Hematopoietic multipotent progenitor cell treated with erythropoietin and hydrocortisone succinate and interleukin-3 and kit ligand, for 8 days (in vitro differentiated cells): Measurements from ENCODE around the gene ACADSB.

Experiments used
- DNase-seq: peaks from one replicate; pipeline ENCODE4 v3.0.0-alpha.2; 2015

The ACADSB gene

GRCh38 chr10:123007558-123008354, 1.1 kb upstream of the ACADSB start:
- peak; percentile 81 for DNase-seq

DNA sequence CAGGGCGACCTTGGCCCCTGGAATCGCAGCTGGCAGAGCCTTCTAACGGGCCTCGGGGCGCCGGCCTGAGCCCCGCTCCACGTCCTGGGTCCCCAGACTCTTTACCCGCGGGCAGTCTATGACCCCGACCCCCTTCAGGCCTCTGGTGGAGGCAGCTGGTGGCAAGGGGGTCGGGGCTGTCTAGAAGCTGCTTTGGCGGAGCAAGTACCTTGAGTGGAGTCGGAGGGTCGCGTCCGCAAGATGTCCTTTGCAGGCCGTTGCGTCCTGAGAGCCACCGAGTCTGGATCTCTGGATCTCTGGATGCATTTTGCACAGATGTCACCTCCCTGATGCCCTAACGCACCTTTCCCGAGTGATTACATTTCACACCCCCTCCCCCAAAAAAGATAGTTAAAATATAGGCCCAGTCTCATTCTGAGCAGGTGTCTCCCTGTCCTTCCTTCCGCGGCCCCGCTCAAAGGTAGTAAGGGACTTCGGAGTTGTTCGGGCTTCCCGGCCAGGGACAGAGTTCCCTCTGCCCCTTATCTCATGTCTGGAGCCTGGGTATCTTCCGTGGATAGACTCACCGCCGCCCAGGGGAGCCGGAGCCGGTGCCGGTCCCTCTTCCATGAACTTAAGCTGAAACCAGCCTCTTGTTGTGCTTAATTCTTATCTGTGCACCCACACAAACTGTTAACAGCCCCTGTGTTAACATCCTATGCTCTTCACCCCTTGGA, 457 bp downstream of the ACADSB start:
- peak; percentile 57 for DNase-seq

- DNase-seq: no peak
These were observed 3.2 kb downstream of the ACADSB start for GRCh38 chr10:123011987-123012386.

DNA sequence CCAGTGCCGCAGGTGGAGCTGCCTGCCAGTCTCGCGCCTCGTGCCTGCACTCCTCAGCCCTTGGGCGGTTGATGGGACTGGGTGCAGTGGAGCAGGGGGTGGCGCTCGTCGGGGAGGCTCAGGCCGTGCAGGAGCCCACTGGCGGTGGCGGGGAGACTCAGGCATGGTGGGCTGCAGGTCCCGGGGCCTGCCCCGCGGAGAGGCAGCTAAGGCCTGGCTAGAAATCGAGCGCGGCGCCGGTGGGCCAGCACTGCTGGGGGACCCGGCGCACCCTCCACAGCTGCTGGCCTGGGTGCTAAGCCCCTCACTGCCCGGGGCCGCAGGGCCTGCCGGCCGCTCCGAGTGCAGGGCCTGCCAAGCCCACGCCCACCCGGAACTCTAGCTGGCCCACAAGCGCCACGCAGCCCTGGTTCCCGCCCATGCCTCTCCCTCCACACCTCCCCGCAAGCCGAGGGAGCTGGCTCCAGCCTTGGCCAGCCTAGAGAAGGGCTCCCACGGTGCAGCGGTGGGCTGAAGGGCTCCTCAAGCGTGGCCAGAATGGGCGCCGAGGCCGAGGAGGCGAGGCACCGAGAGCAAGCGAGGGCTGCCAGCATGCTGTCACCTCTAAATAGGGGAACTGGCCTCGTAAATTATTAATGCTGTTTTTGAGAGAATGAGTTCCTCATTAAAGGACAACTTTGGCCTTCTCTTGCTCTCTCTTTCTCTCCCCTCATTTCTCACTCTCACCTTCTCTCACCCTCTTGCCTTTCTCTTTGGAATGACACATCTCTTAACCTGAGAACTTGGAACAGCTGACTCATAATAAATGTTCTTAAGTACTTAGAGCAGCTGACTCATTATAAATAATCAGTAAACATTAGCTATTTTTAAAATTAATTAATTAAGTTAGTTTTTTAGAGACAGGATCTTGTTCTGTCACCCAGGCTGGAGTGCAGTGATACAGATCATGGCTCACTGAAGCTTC, 4.9 kb downstream of the ACADSB start:
- DNase-seq: no peak

DNA sequence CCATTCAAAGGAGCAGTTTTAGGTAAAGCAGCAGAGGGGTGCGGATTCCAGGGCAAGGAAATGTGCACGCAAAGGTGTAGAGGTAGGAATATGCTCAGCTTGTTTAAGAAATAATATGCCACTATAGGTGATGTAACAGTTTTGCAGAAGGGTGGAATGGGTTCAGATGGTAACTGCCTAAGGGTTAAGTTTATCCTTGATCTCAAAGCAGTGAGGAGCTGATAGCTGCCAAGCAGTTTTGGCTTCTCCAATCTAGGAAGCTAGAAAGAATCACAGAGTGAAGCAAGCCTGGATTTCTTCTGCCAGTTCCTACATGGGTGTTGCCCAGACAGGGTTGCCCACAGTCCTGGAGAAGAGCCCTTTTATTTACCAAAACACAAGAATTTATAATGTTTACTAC, 6.0 kb downstream of the ACADSB start:
- DNase-seq: no peak

DNA sequence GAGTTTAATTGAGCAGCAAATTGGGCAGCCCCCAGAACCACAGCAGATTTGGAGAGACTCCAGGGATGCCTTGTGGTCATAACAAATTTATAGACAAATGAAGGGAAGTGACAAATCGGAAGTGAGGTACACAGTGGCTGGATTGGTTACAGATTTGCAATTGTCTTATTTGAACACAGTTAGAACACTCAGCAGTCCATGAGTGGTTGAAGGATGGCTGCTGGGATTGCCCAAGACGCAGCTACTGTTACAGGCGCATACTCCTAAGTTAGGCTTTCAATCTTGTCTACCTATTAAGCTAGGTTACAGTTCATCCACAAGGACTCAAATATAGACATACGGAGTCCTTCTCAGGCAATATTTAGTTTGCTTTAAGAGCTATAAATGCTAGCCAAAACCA, 7.4 kb downstream of the ACADSB start:
- no peak for DNase-seq

GRCh38 chr10:123017421-123018165, 8.8 kb downstream of the ACADSB start:
- DNase-seq: no peak

DNA sequence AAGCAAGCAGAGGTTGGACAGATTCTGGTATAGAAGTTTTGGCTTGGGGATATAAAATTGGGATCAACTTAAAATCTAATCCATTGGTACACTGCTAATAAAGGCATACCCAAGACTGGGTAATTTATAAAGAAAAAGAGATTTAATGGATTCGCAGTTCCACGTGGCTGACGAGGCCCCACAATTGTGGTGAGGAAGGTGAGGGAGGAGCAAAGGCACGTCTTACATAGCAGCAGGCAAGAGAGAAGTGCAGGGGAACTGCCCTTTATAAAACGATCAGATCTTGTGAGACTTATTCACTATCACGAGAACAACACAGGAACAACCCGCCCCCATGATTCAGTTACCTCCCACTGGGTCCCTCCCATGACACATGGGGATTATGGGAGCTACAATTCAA, 9.7 kb downstream of the ACADSB start:
- DNase-seq: no peak

GRCh38 chr10:123019264-123019663, 10.5 kb downstream of the ACADSB start:
- no peak for DNase-seq

GRCh38 chr10:123019941-123020703, 11.3 kb downstream of the ACADSB start:
- DNase-seq: no peak

DNA sequence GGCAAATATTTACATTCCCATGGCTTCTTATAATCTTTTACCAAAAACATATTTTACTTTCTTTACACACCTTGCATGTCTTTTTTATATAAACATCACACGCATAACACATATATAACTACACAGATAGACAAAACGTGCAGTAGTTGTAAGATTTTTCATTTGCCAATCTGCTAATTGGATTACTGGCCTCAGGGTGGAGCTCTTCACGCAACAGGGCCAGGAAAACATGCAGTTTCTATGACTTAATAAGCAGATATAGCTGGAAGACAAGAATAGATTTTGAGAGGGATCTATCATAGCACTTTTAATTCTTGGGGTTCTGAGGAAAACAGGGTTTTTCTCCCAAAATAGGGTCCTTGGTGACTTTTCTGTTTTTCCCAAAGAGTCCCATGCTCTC, 12.7 kb downstream of the ACADSB start:
- DNase-seq: peak; percentile 32

- DNase-seq: no peak
These were observed 15.7 kb downstream of the ACADSB start for GRCh38 chr10:123024540-123024939.

DNA sequence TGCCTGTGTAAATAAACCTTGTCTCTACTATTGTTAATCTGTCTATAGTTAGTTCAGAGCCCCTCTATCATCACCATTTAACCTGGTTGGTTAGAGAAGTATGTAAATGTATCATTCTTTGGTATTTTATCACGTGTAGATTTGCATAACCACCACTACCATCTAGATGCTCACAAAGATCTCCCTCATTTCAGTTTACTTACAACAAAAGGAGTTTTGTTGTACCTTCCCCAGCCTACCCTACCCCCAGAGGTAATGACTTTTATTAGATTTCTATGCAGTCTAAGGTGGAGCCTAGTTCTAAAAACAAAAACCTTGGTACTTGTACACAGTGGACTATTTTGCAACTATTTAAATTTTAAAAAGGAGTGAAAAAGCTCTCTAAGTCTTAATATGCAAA, 17.5 kb downstream of the ACADSB start:
- no peak for DNase-seq

GRCh38 chr10:123027861-123028260, 19.1 kb downstream of the ACADSB start:
- no peak for DNase-seq

- no peak for DNase-seq
These were observed 22.3 kb downstream of the ACADSB start for GRCh38 chr10:123031124-123031523.

DNA sequence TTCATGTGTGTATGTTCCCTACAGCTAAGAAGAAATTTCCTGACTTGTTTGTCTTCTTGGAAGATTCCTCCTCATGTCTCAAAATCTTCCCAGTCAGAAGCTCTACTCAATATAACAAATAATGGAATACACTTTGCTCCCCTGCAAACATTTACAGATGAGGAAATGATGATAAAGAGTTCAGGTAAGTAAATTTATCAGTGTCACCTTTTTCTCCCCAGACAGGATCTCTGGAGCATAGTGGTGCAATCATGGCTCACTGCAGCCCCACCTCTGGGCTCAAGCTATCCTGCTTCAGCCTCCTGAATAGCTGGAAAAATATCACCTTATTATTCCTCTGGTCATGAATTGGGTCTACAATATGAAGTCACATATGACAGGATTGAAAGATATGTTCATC, 25.5 kb downstream of the ACADSB start:
- no peak for DNase-seq

DNA sequence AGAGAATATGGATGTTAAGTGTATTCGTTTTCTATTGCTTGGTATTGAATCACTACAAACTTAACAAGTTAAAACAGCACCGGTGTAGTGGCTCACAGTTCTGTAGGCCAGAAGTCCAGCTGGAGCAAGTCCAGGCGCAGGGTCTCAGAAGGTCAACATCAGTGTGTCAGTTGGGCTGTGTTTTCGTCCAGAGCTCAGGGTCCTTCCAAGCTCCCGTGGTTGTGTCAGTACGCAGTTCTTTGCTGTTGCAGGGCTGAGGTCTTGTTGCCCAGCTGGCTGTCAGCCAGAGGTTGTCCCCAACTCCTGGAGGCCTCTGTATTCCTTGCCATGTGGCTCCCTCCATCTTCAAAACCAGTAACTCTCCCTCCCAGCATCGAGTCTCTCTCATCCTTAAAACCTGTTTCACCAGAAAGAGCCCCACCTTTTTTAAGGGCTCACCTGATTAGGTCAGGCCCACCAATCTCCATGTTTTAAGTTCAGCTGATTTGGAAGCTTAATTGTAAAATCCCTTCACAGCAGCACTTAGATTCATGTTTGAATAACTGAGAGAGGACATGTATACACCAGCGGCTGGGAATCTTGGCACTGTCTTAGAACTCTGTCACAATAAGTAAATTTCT, 26.8 kb downstream of the ACADSB start:
- DNase-seq: no peak

DNA sequence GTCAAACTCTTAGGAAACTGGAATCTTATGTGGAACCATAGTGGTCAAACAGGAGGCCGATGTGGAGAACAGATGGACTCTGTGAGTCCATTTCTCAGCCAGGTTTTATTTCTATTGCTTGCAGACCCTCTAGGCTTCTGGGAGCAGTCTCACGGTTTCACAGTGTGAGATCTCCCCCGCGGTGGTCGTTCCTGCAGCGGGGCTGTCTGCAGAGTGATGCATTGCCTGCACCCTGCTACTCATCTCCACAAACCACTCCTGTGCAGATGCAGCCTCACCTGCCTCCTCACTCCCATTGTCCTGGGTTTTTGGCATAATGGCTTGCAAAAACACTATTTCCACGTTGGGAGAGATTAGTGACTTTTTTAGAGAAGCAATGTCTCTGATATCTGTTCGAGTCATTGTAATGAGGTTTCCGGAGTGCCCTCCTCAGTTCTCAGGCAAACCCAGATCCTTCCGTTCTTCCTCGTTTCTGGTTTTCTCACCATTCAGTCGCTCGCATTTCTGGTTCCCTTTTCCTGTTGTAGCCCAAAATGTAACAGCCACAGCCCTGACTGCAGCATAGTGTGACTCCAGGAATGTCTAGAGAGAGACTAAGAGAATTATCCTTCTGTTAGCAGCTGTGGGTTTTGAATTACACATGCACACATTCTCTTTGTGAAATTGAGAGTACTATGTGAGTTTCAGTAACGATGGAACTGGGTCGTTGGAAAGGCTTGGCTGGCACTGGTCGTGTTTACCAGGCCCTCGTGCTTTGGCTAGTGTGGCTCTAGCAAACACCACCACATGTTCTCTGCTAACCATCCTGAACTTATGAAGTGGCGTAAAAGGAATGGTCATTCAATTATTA, 30.2 kb downstream of the ACADSB start:
- no peak for DNase-seq

GRCh38 chr10:123039632-123039930, 30.8 kb downstream of the ACADSB start:
- DNase-seq: no peak

- no peak for DNase-seq
These were observed 34.1 kb downstream of the ACADSB start for GRCh38 chr10:123042708-123043408.
